ENCODE results near the gene CAMKK2. TPM values are rescaled to one million over a fixed set of nuclear protein-coding genes. Genes with fewer than 3 reads are reported as not detected.

The CAMKK2 gene
- total RNA-seq, 1 experiment from 2014 or later = 24.7 TPM

DNA sequence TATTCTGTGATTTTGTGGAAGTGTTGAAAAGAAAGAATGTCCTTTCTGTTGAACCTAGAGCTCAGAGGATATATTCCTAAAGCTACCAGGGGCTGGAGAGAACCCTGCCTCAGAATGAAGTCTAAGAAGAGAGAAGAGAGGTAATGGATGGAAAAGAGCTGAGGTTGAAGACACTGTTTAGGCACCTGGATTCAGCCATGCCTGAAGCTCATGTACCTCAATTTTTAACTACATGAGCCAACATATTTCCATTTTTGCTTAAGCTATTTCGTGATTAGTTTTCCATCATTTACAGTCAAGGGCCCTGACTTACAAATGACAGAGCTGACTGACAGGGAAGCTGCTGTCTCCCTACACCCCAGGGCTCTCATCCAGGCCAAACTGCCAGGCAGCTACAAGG lies 10.7 kb downstream of the CAMKK2 start:
- no peak overlapping the region for H4K91ac ChIP-seq (ENCODE audit: insufficient read length, low read depth, low read length)
- H3K79me2 ChIP-seq (ENCODE audit: insufficient read depth, low read length) = no peaks in the 10 kb centered on the region
- no peak overlapping the region for H2BK5ac ChIP-seq (ENCODE audit: insufficient read length, low read length)
- H2BK15ac ChIP-seq (ENCODE audit: low read depth, low read length) = no peak overlapping the region
- no peak overlapping the region for H2BK12ac ChIP-seq (ENCODE audit: insufficient read length, low read depth, low read length)
- H3K27ac ChIP-seq (ENCODE audit: insufficient read length, low read depth, low read length) = no peak overlapping the region
- H3K27me3 ChIP-seq (ENCODE audit: insufficient read depth, low read length) = no peaks in the 10 kb centered on the region
- no peak overlapping the region for H2BK120ac ChIP-seq (ENCODE audit: low read depth, low read length, poor library complexity, severe bottlenecking)
- Mint-ChIP-seq H3K4me3 (no peak overlapping the region), H3K36me3 (ENCODE audit: insufficient read depth in 1 of 3, low read depth in 3 of 3) (peaks cover 3 to 9% (median 4%) of the 10 kb centered on the region in 3 experiments; a peak in 5 of 7 replicates), H3K27ac (no peak overlapping the region; a peak in 1 of 7 replicates), H3K27me3 (ENCODE audit: low read depth) (no peaks in the 10 kb centered on the region), H3K4me1 (peaks cover 27 to 36% of the 10 kb centered on the region in 2 experiments), H3K9me3 (no peaks in the 10 kb centered on the region)
- no peak overlapping the region for H3K4ac ChIP-seq (ENCODE audit: low read depth, low read length)
- WGBS (ENCODE audit: extremely low coverage, insufficient read length, low lambda C conversion rate) = no CpG with 5 or more reads among the region's 1 CpG
- H3K23me2 ChIP-seq (ENCODE audit: insufficient read length, low read depth, low read length, poor library complexity, severe bottlenecking) = no peaks in the 10 kb centered on the region
- H4K5ac ChIP-seq (ENCODE audit: insufficient read length, low read depth, low read length) = no peak overlapping the region
- no peak overlapping the region for H2BK20ac ChIP-seq (ENCODE audit: low read depth, low read length, poor library complexity, severe bottlenecking)
- no peak overlapping the region for H3K9ac ChIP-seq (ENCODE audit: extremely low read depth, insufficient read length, low read length)
- H3K79me1 ChIP-seq (ENCODE audit: insufficient read depth, low read depth, low read length, poor library complexity, severe bottlenecking) = peaks cover 4% of the 10 kb centered on the region
- TF ChIP-seq, protein P1, sequence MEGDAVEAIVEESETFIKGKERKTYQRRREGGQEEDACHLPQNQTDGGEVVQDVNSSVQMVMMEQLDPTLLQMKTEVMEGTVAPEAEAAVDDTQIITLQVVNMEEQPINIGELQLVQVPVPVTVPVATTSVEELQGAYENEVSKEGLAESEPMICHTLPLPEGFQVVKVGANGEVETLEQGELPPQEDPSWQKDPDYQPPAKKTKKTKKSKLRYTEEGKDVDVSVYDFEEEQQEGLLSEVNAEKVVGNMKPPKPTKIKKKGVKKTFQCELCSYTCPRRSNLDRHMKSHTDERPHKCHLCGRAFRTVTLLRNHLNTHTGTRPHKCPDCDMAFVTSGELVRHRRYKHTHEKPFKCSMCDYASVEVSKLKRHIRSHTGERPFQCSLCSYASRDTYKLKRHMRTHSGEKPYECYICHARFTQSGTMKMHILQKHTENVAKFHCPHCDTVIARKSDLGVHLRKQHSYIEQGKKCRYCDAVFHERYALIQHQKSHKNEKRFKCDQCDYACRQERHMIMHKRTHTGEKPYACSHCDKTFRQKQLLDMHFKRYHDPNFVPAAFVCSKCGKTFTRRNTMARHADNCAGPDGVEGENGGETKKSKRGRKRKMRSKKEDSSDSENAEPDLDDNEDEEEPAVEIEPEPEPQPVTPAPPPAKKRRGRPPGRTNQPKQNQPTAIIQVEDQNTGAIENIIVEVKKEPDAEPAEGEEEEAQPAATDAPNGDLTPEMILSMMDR (conservative IDR thresholded peaks at IDR 0.05) = no peak
- H4K8ac ChIP-seq (replicated peaks; ENCODE audit: insufficient read length, low read depth, low read length) = no peak overlapping the region
- no peak overlapping the region for H3K14ac ChIP-seq (ENCODE audit: insufficient read depth, low read length)
- no peak overlapping the region for H2AFZ ChIP-seq (ENCODE audit: low read length)
- no peak for DNase-seq
- peaks cover 4% of the 10 kb centered on the region for H4K20me1 ChIP-seq (ENCODE audit: control insufficient read depth, insufficient read depth, insufficient read length)
- no peak overlapping the region for H3T11ph ChIP-seq (ENCODE audit: low read length)
- H3K9me3 ChIP-seq (ENCODE audit: control insufficient read depth, low read depth, low read length) = no peaks in the 10 kb centered on the region
- H3K4me1 ChIP-seq (ENCODE audit: insufficient read depth, low read length) = no peaks in the 10 kb centered on the region; the same call in 1 of the 2 replicates
- H2AK5ac ChIP-seq (ENCODE audit: insufficient read length, low read length) = no peak overlapping the region
- no peak overlapping the region for H3K56ac ChIP-seq (ENCODE audit: insufficient read length, low read depth, low read length)
- H3K23ac ChIP-seq (ENCODE audit: insufficient read length, low read depth, low read length) = no peak overlapping the region
- H3K18ac ChIP-seq (ENCODE audit: insufficient read length, low read depth, low read length) = no peak overlapping the region
- no peak overlapping the region for H3K4me2 ChIP-seq (ENCODE audit: insufficient read depth, insufficient read length, low read length)
